ENCODE results near the gene C1R. TPM values are rescaled to one million over a fixed set of nuclear protein-coding genes. Genes with fewer than 3 reads are reported as not detected.

C1R gene
- total RNA-seq, 1 experiment from 2014 or later, result 1.3 TPM

GRCh38 chr12:7121324-7121723 is 29.1 kb upstream of the C1R start:
- Histone ChIP-seq H3K27me3 (ENCODE audit: control insufficient read depth, insufficient read depth, low read length) (no peaks in the 10 kb centered on the region), H3K4me3 (ENCODE audit: low read depth in 2 of 2, low read length in 2 of 2) (no peak overlapping the region), H3K9me3 (ENCODE audit: control insufficient read depth, insufficient read depth, low read depth, low read length) (no peaks in the 10 kb centered on the region), H3K4me1 (ENCODE audit: control insufficient read depth, insufficient read depth, low read length) (no peaks in the 10 kb centered on the region), H3K27ac (ENCODE audit: low read length) (no peak overlapping the region), H3K36me3 (ENCODE audit: control insufficient read depth, insufficient read depth, low read length) (no peaks in the 10 kb centered on the region)
- ATAC-seq (no peak), DNase-seq (ENCODE audit: low read depth, low spot score) (no peak)
- CTCF ChIA-PET, result no interaction called here
- no TSS peak for BruUV-seq (replicated peaks)
- intact Hi-C loops (cut with micrococcal nuclease; ENCODE audit: unreplicated experiment) (no loop called here), in situ Hi-C loops (cut with HindIII; ENCODE audit: low pct_unique_long_range_greater_than_20kb, low sequenced_read_pairs) (no loop called here)
- POLR2A ChIA-PET, result no interaction called here
- TF ChIP-seq SIN3A (IDR thresholded peaks at IDR 0.05; ENCODE audit: borderline replicate concordance, insufficient read depth, low read depth, low read length) (no peak), CTCF (IDR thresholded peaks at IDR 0.05) (no peak), TCF7L2 (IDR thresholded peaks at IDR 0.05; ENCODE audit: low read depth, low read length) (no peak), REST (IDR thresholded peaks at IDR 0.05; ENCODE audit: insufficient read depth in 1 of 2, low read depth in 2 of 2, low read length in 1 of 2) (no peak), POLR2AphosphoS5 (IDR thresholded peaks at IDR 0.05; ENCODE audit: low read depth, low read length) (no peak)

GRCh38 chr12:7120166-7120565 is 27.9 kb upstream of the C1R start:
- BruUV-seq (replicated peaks), result no TSS peak
- in situ Hi-C loops (cut with HindIII; ENCODE audit: low pct_unique_long_range_greater_than_20kb, low sequenced_read_pairs), result no loop called here
- POLR2A ChIA-PET, result no interaction called here
- TF ChIP-seq SIN3A (IDR thresholded peaks at IDR 0.05; ENCODE audit: borderline replicate concordance, insufficient read depth, low read depth, low read length) (no peak), CTCF (IDR thresholded peaks at IDR 0.05) (no peak), REST (IDR thresholded peaks at IDR 0.05; ENCODE audit: insufficient read depth in 1 of 2, low read depth in 2 of 2, low read length in 1 of 2) (no peak), TCF7L2 (IDR thresholded peaks at IDR 0.05; ENCODE audit: low read depth, low read length) (no peak), POLR2AphosphoS5 (IDR thresholded peaks at IDR 0.05; ENCODE audit: low read depth, low read length) (no peak)
- H3K4me1 ChIP-seq (ENCODE audit: control insufficient read depth, insufficient read depth, low read length), result no peaks in the 10 kb centered on the region
- CTCF ChIA-PET, result no interaction called here
- ATAC-seq (no peak), DNase-seq (ENCODE audit: low read depth, low spot score) (no peak)
- intact Hi-C loops (cut with micrococcal nuclease; ENCODE audit: unreplicated experiment), result no loop called here
- H3K27ac ChIP-seq (ENCODE audit: low read length), result no peak overlapping the region
- no peaks in the 10 kb centered on the region for H3K27me3 ChIP-seq (ENCODE audit: control insufficient read depth, insufficient read depth, low read length)
- H3K4me3 ChIP-seq (ENCODE audit: low read depth in 2 of 2, low read length in 2 of 2), result no peak overlapping the region
- no peaks in the 10 kb centered on the region for H3K9me3 ChIP-seq (ENCODE audit: control insufficient read depth, insufficient read depth, low read depth, low read length)
- no peaks in the 10 kb centered on the region for H3K36me3 ChIP-seq (ENCODE audit: control insufficient read depth, insufficient read depth, low read length)

Data from Panc1 (cell line).